Activated CD8-positive, alpha-beta T cell treated with anti-CD3 and anti-CD28 coated beads for 36 hours (primary cell): ENCODE measurements around the gene NFIA. TPM values are rescaled to one million over a fixed set of nuclear protein-coding genes. Genes with fewer than 3 reads are reported as not detected.

Source experiments
- ATAC-seq: fragments of 200-7000 bp; cut with Tn5 transposase; one replicate; pipeline ENCODE4 v1.10.0; 2021; ENCODE audit warnings: mild to moderate bottlenecking, moderate library complexity
- CTCF ChIA-PET: fragments of 350-600 bp; sonication (Branson Sonifier 250); formaldehyde crosslinking; loops from one replicate; lab custom pipeline; 2021; ENCODE audit warnings: antibody characterized with exemption; lab: Charles Lee
- POLR2A ChIA-PET: fragments of 350-600 bp; sonication (Branson Sonifier 250); formaldehyde crosslinking; loops from one replicate; lab custom pipeline; 2021; ENCODE audit warnings: antibody characterized with exemption; lab: Charles Lee
- DNase-seq: peaks from one replicate; pipeline ENCODE4 v3.0.0-alpha.2; 2020
- H3K27ac Mint-ChIP-seq: one replicate; pipeline ENCODE4 v1.8.0; 2021; ENCODE audit warnings: mild to moderate bottlenecking, mixed read lengths
- H3K27me3 Mint-ChIP-seq: one replicate; pipeline ENCODE4 v1.8.0; 2021; ENCODE audit warnings: mixed read lengths
- H3K36me3 Mint-ChIP-seq: one replicate; pipeline ENCODE4 v1.8.0; 2021; ENCODE audit warnings: low read depth, mixed read lengths
- H3K4me1 Mint-ChIP-seq: one replicate; pipeline ENCODE4 v1.8.0; 2021; ENCODE audit warnings: low read depth, mixed read lengths
- H3K4me3 Mint-ChIP-seq: one replicate; pipeline ENCODE4 v1.8.0; 2021; ENCODE audit warnings: mild to moderate bottlenecking, moderate library complexity, mixed read lengths
- H3K9me3 Mint-ChIP-seq: one replicate; pipeline ENCODE4 v1.8.0; 2021; ENCODE audit warnings: mixed read lengths
- intact Hi-C: fragments of 100-400 bp; cut with micrococcal nuclease; formaldehyde crosslinking; loops from one replicate; pipeline ENCODE4 v1.10.0; 2022
- total RNA-seq, 2 experiments: library from RNA; stranded (reverse); gene quantifications; one replicate each; pipeline ENCODE4 v1.2.3, GENCODE V29; 2021
- TF ChIP-seq, protein P1 (sequence below): fragments of 200-600 bp; IDR thresholded peaks from one replicate; pipeline ENCODE4 v1.8.0; 2022; ENCODE audit warnings: antibody characterized with exemption, mild to moderate bottlenecking

NFIA gene
- total RNA-seq, 2 experiments from 2014 or later, result 1.9 to 2.4 TPM

DNA sequence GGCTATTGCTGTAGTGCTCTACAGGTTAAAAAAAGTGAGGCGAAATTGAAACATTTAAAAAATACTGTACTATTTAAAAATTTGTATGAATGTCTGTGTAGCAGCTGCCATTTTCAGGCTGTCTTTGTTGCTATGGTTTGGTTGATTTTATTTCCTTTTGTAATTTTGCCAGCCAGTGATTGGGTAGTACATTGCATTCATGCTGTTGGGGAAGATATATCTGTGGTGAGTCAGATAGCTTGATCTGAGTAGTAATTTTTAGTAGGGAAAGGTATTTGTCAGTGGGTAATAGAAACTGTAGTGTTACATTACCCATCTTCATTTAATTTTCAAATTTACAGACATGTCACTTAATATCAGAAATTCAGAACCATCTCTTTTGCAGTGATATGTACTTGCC is 15.0 kb downstream of the NFIA start:
- intact Hi-C loops, result no loop called here
- ATAC-seq, result no peak
- POLR2A ChIA-PET, result no interaction called here
- Mint-ChIP-seq H3K27me3 (no peaks in the 10 kb centered on the region), H3K4me1 (peaks cover 13% of the 10 kb centered on the region), H3K9me3 (no peaks in the 10 kb centered on the region), H3K27ac (no peak overlapping the region), H3K36me3 (no peaks in the 10 kb centered on the region), H3K4me3 (no peak overlapping the region)
- DNase-seq, result no peak
- CTCF ChIA-PET, result interaction anchor here (1.4 to 2.9 kb wide), 2 partner anchors 9 to 47 kb away, joined by 5 to 13 read pairs; no protein-coding TSS in a partner anchor
- TF ChIP-seq, protein P1, sequence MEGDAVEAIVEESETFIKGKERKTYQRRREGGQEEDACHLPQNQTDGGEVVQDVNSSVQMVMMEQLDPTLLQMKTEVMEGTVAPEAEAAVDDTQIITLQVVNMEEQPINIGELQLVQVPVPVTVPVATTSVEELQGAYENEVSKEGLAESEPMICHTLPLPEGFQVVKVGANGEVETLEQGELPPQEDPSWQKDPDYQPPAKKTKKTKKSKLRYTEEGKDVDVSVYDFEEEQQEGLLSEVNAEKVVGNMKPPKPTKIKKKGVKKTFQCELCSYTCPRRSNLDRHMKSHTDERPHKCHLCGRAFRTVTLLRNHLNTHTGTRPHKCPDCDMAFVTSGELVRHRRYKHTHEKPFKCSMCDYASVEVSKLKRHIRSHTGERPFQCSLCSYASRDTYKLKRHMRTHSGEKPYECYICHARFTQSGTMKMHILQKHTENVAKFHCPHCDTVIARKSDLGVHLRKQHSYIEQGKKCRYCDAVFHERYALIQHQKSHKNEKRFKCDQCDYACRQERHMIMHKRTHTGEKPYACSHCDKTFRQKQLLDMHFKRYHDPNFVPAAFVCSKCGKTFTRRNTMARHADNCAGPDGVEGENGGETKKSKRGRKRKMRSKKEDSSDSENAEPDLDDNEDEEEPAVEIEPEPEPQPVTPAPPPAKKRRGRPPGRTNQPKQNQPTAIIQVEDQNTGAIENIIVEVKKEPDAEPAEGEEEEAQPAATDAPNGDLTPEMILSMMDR, result no peak

DNA sequence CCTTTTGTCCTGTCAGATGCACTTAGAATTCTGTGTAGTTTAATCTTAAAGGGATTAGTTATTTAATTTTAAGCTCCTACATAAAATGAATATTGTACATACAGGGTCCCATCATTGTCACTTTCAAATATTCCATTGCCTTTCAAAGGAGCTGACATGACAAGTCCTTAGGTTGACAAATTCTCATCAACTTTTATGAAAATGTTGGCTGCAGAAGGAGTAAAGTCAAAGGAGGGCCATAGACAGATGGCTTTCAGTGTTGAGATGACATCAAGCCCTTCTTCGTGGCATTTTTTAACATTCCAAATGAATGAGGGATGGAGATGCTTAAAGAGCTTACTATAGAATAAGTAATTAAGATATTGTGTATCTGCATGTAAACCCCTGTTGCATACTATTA is 15.4 kb downstream of the NFIA start:
- TF ChIP-seq, protein P1, result no peak
- Mint-ChIP-seq H3K27ac (no peak overlapping the region), H3K27me3 (no peaks in the 10 kb centered on the region), H3K9me3 (no peaks in the 10 kb centered on the region), H3K4me3 (no peak overlapping the region), H3K4me1 (peaks cover 13% of the 10 kb centered on the region), H3K36me3 (no peaks in the 10 kb centered on the region)
- ChIA-PET CTCF (interaction anchor here (1.4 to 2.9 kb wide), 2 partner anchors 10 to 48 kb away, joined by 5 to 13 read pairs; no protein-coding TSS in a partner anchor), POLR2A (no interaction called here)
- intact Hi-C loops, result no loop called here
- ATAC-seq (no peak), DNase-seq (no peak)

DNA sequence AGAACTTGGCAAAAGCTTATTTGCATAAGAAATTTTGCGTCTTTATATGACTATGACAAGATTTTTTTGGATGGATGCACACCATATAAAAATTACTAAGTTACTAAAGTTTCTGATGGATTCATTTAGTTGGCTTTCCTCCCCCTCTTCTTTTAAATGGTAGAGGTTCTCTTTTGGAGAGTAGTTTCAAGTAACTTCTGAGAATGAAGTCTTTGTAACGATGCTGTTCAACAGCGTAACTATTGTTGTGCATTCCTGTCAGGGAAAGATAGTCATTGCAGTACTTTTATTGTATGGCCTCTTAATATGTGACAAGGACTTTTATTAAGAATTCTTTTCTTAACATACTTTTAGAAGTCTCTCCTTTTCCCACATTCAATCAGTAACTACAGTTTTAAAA is 16.0 kb downstream of the NFIA start:
- no peak overlapping the region for H3K4me3 Mint-ChIP-seq
- ChIA-PET POLR2A (no interaction called here), CTCF (interaction anchor here (2.9 kb wide), 1 partner anchor 49 kb away, joined by 13 read pairs; no protein-coding TSS in a partner anchor)
- H3K4me1 Mint-ChIP-seq, result peaks cover 15% of the 10 kb centered on the region
- H3K36me3 Mint-ChIP-seq, result no peaks in the 10 kb centered on the region
- DNase-seq (no peak), ATAC-seq (no peak)
- no peaks in the 10 kb centered on the region for H3K27me3 Mint-ChIP-seq
- H3K27ac Mint-ChIP-seq, result no peak overlapping the region
- TF ChIP-seq, protein P1, result no peak
- intact Hi-C loops, result no loop called here
- H3K9me3 Mint-ChIP-seq, result no peaks in the 10 kb centered on the region

DNA sequence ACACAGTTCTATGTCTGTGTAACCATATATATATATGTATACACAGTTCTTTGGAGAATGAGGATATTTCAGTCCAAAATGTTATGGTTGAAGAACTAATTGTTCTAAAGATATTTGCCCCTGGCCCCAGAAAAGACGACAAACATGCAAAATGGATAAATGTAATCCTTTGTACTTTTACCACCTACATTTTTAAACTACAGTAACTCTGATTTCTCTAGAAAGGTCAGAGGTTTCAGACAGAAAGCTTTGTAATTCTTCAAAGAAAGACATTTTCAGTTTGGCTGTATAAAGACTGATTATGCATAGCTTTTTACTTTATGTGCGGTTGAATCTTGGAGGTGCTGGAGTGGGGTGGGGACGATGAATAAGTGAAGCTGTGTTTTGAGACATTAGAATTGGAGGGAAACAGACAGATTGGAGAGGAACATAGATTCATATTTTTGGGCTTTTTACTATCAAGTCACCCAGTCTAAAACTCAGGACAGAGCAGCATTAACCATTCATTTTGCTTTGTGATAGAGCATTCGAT is 16.6 kb downstream of the NFIA start:
- Mint-ChIP-seq H3K36me3 (no peaks in the 10 kb centered on the region), H3K4me1 (peaks cover 15% of the 10 kb centered on the region), H3K9me3 (no peaks in the 10 kb centered on the region), H3K27ac (no peak overlapping the region), H3K27me3 (no peaks in the 10 kb centered on the region), H3K4me3 (no peak overlapping the region)
- ATAC-seq (no peak), DNase-seq (no peak)
- intact Hi-C loops, result no loop called here
- TF ChIP-seq, protein P1, result no peak
- CTCF ChIA-PET, result interaction anchor here (0.6 to 2.9 kb wide), 3 partner anchors 49 to 93 kb away, joined by 3 to 13 read pairs (median 3); no protein-coding TSS in a partner anchor
- POLR2A ChIA-PET, result interaction anchor here (1.2 kb wide), 1 partner anchor 10 kb away, joined by 3 read pairs; no protein-coding TSS in a partner anchor

DNA sequence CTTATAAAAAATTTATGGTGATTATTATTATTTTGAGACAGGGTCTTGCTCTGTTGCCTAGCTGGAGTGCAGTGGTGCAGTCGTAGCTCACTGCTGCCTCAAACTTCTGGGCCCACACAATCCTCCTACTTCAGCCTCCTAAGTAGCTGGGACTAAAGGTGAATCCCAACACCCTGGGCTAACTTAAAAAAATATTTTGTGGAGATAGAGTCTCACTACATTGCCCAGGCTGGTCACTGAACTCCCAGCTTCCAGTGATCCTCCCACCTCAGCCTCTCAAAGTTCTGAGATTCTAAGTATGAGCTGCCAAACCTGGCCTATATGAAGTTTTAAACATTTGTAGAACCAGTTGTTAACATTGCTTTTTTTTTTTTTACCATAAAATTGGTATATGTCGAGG is 18.2 kb downstream of the NFIA start:
- TF ChIP-seq, protein P1, result no peak
- Mint-ChIP-seq H3K4me3 (no peak overlapping the region), H3K27me3 (no peaks in the 10 kb centered on the region), H3K27ac (no peak overlapping the region), H3K9me3 (no peaks in the 10 kb centered on the region), H3K36me3 (no peaks in the 10 kb centered on the region), H3K4me1 (peaks cover 15% of the 10 kb centered on the region)
- POLR2A ChIA-PET, result no interaction called here
- DNase-seq, result no peak
- intact Hi-C loops, result no loop called here
- CTCF ChIA-PET, result interaction anchor here (0.7 to 1.3 kb wide), 4 partner anchors 15 to 58 kb away, joined by 3 read pairs; no protein-coding TSS in a partner anchor
- ATAC-seq, result no peak
